ENCODE measurements around the gene FUZ.

DNA sequence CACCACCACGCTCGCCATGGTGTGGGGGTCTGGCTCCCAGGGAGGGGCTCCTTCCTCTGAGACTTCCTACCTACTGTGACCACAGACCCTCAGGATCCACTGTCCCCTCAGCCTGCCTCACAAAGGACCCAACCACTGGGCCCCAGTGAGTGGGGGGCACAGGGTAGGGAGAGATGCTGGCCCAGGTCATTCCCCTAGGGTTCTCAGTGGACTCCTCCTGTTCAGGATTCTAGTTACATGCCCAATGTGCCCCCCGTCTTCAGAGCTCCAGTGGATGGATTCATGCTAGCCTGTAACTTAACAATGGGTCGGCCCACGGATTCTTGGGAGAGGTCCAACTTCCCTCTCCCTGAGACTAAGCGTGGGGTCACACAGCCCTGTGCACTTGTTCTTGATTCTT, 49.9 kb downstream of the FUZ start, which contains the start of gene TSKS:
- TF ChIP-seq ZNF274 (IDR thresholded peaks at IDR 0.05; ENCODE audit: low read depth, low read length), result no peak
- TF ChIP-seq YY1 (IDR thresholded peaks at IDR 0.05; ENCODE audit: insufficient read depth, insufficient read length), result no peak
- TF ChIP-seq SUZ12 (IDR thresholded peaks at IDR 0.05; ENCODE audit: extremely low read depth, insufficient read depth, insufficient read length), result no peak
